GM12878 (cell line): ENCODE results near the gene ANO9. TPM values are rescaled to one million over a fixed set of nuclear protein-coding genes. Genes with fewer than 3 reads are reported as not detected.

Source experiments
- ATAC-seq: fragments of 200-7000 bp; cut with Tn5 transposase; 3 replicates; pipeline ENCODE4 v1.9.1; 2020; ENCODE audit warnings: mild to moderate bottlenecking, moderate library complexity
- BruUV-seq: library from RNA; stranded (reverse); fragments of 400-500 nt; replicated peaks from 2 replicates; lab custom pipeline; 2021; lab: Mats Ljungman, UMichigan
- CTCF ChIA-PET: fragments of 300-600 bp; sonication (Branson Sonifier 250); formaldehyde crosslinking; extraction: SDS; loops from one replicate; lab custom pipeline; 2021; ENCODE audit warnings: inconsistent platforms; lab: Yijun Ruan, JAX
- POLR2A ChIA-PET: fragments of 350-600 bp; formaldehyde crosslinking; extraction: SDS; loops from one replicate; lab custom pipeline; 2021; ENCODE audit warnings: inconsistent platforms; lab: Charles Lee
- RAD21 ChIA-PET: fragments of 300-600 bp; sonication (Branson Sonifier 250); formaldehyde crosslinking; loops from one replicate; lab custom pipeline; 2023; ENCODE audit warnings: antibody characterized with exemption; ENCODE audit not compliant: unreplicated experiment; lab: Charles Lee
- SMC1A ChIA-PET: fragments of 300-600 bp; sonication (Branson Sonifier 250); formaldehyde crosslinking; loops from one replicate; lab custom pipeline; 2023; ENCODE audit not compliant: unreplicated experiment, uncharacterized antibody; lab: Charles Lee
- DNase-seq: peaks from one replicate; pipeline ENCODE4 v3.0.0-alpha.2; 2011; ENCODE audit warnings: low read depth, low spot score
- FAIRE-seq: peaks from 3 replicates; lab custom pipeline; 2011; peaks lifted over from hg19 to GRCh38; lab: Jason Lieb, UNC
- H2AFZ ChIP-seq: 2 replicates; pipeline ENCODE4 v1.6.0; 2011; ENCODE audit warnings: low read depth, low read length, control low read depth; ENCODE audit not compliant: control insufficient read depth
- H3K27ac ChIP-seq: 2 replicates; pipeline ENCODE4 v1.5.1; 2011; ENCODE audit warnings: control low read depth; ENCODE audit not compliant: control insufficient read depth, insufficient read depth
- H3K27me3 ChIP-seq, 2 experiments: replicated peaks in 1 of 2; 2 replicates each; pipeline versions ENCODE4 v1.6.0 to v1.6.1; 2011; ENCODE audit warnings: low read length in 1 of 2; ENCODE audit not compliant: control insufficient read depth in 2 of 2, insufficient read depth in 2 of 2
- H3K36me3 ChIP-seq, 2 experiments: 2 replicates each; pipeline ENCODE4 v1.5.1; 2011; ENCODE audit warnings: low read length in 1 of 2; ENCODE audit not compliant: control insufficient read depth in 2 of 2, insufficient read depth in 2 of 2
- H3K4me1 ChIP-seq: 2 replicates; pipeline ENCODE4 v1.6.1; 2011; ENCODE audit warnings: mild to moderate bottlenecking, low read length, moderate library complexity, mixed read lengths; ENCODE audit not compliant: control insufficient read depth, insufficient read depth
- H3K4me2 ChIP-seq: 2 replicates; pipeline ENCODE4 v1.6.0; 2011; ENCODE audit warnings: control low read depth; ENCODE audit not compliant: control insufficient read depth, insufficient read depth
- H3K4me3 ChIP-seq: fragments of 200-600 bp; sonication (generic); 2 replicates; pipeline ENCODE4 v1.5.1; 2016
- H3K79me2 ChIP-seq: 2 replicates; pipeline ENCODE4 v1.6.0; 2011; ENCODE audit warnings: low read length; ENCODE audit not compliant: control insufficient read depth, insufficient read depth
- H3K9ac ChIP-seq: 2 replicates; pipeline ENCODE4 v1.8.0; 2011; ENCODE audit warnings: low read length, control low read depth, mixed read lengths; ENCODE audit not compliant: control insufficient read depth, insufficient read depth
- H3K9me3 ChIP-seq: replicated peaks from 3 replicates; pipeline ENCODE4 v1.5.1; 2011; ENCODE audit warnings: mild to moderate bottlenecking, low read length; ENCODE audit not compliant: control insufficient read depth, insufficient read depth
- H4K20me1 ChIP-seq: 2 replicates; pipeline ENCODE4 v1.6.0; 2011; ENCODE audit not compliant: control insufficient read depth, insufficient read depth
- BACH1 ChIP-seq: fragments of 450-650 bp; IDR thresholded peaks from 2 replicates; pipeline ENCODE4 v1.6.1; 2017; ENCODE audit warnings: mild to moderate bottlenecking, borderline replicate concordance
- CEBPZ ChIP-seq: fragments of 150-350 bp; IDR thresholded peaks from 2 replicates; pipeline ENCODE4 v1.6.1; 2016; ENCODE audit warnings: low read depth, low read length
- CHD4 ChIP-seq: fragments of 200-600 bp; sonication (generic); IDR thresholded peaks from 2 replicates; pipeline ENCODE4 v1.6.1; 2016; ENCODE audit warnings: mild to moderate bottlenecking
- CREM ChIP-seq: IDR thresholded peaks from 2 replicates; pipeline ENCODE4 v1.6.1; 2014; ENCODE audit warnings: antibody characterized with exemption, low read depth
- DPF2 ChIP-seq: fragments of 450-650 bp; IDR thresholded peaks from 2 replicates; pipeline ENCODE4 v1.6.1; 2017; ENCODE audit warnings: mild to moderate bottlenecking
- GABPA ChIP-seq: IDR thresholded peaks from 2 replicates; pipeline ENCODE4 v1.6.1; 2014; ENCODE audit warnings: antibody characterized with exemption, low read depth, mild to moderate bottlenecking, inconsistent platforms
- REST ChIP-seq: IDR thresholded peaks from 2 replicates; pipeline ENCODE4 v1.6.1; 2012; ENCODE audit warnings: mild to moderate bottlenecking, low read depth, low read length
- SMAD5 ChIP-seq: IDR thresholded peaks from 2 replicates; pipeline ENCODE4 v1.6.1; 2016; ENCODE audit warnings: antibody characterized with exemption, low read depth
- SMARCA5 ChIP-seq: fragments of 450-650 bp; IDR thresholded peaks from 2 replicates; pipeline ENCODE4 v1.6.1; 2017; ENCODE audit warnings: mild to moderate bottlenecking
- SPI1 ChIP-seq: IDR thresholded peaks from 2 replicates; pipeline ENCODE4 v1.6.1; 2011; ENCODE audit warnings: low read depth, mild to moderate bottlenecking, low read length, moderate library complexity, borderline replicate concordance; ENCODE audit not compliant: insufficient read depth
- WRNIP1 ChIP-seq: IDR thresholded peaks from 2 replicates; pipeline ENCODE4 v1.6.1; 2011; ENCODE audit warnings: low read depth, low read length, improper control_type of control experiment, borderline replicate concordance
- ZNF592 ChIP-seq: fragments of 450-650 bp; IDR thresholded peaks from 2 replicates; pipeline ENCODE4 v1.6.1; 2017; ENCODE audit warnings: mild to moderate bottlenecking, moderate library complexity
- ZZZ3 ChIP-seq: IDR thresholded peaks from 2 replicates; pipeline ENCODE4 v1.6.1; 2011; ENCODE audit warnings: low read depth; ENCODE audit not compliant: control insufficient read depth, insufficient read length
- WGBS: methylation state at CpG from one replicate; pipeline ENCODE4 v1.1.6; 2016; ENCODE audit warnings: low lambda C conversion rate; ENCODE audit not compliant: insufficient replicate concordance, insufficient coverage; ENCODE audit errors: missing lambda C conversion rate; 5-methylcytosine and 5-hydroxymethylcytosine counted together
- in situ Hi-C: fragments of 300-500 bp; cut with MboI; formaldehyde crosslinking; loops from 9 replicates; pipeline ENCODE4 v1.14.3; 2018; ENCODE audit warnings: mixed read lengths
- intact Hi-C: fragments of 100-400 bp; cut with micrococcal nuclease; formaldehyde crosslinking; loops from one replicate; pipeline ENCODE4 v1.14.2; 2022; ENCODE audit not compliant: unreplicated experiment
- polyA plus RNA-seq, 11 experiments: library from polyadenylated mRNA; depleted of rRNA in 4 of 11; unstranded in 6 of 11; stranded (reverse) in 5 of 11; fragments of >200 nt; fragmentation: Nextera tagmentation in 4 of 11; fragmentation: Illumina TruSeq in 1 of 11; extraction: Ambion mirVana in 4 of 11; extraction: Trizol in 1 of 11; gene quantifications; 1 replicate in 1 of 11; 2 replicates in 10 of 11; pipeline versions ENCODE4 v1.2.1 to v1.2.3, GENCODE V29; 2011 to 2016; ENCODE audit warnings: inconsistent platforms in 2 of 11, missing spikeins in 2 of 11, low read depth in 1 of 11
- total RNA-seq, 4 experiments: library from RNA; depleted of rRNA in 3 of 4; stranded (reverse); fragments of >200 nt in 3 of 4; fragmentation: Illumina TruSeq in 1 of 4; extraction: Trizol in 1 of 4; gene quantifications; 2 replicates each; pipeline versions ENCODE4 v1.2.1 to v1.2.3, GENCODE V29; 2013 to 2021

Gene ANO9
- total and polyA plus RNA-seq, 10 of the 15 experiments (the other 5 are each of a cell fraction or from before 2014, with no cell fraction given): 0.21 to 42.3 (median 12.0) TPM

- Histone ChIP-seq H3K27me3 (no peaks in the 10 kb centered on the region), H3K4me3 (no peak overlapping the region), H3K27ac (no peak overlapping the region), H3K9me3 (no peaks in the 10 kb centered on the region), H3K36me3 (no peaks in the 10 kb centered on the region), H3K79me2 (no peaks in the 10 kb centered on the region), H4K20me1 (no peaks in the 10 kb centered on the region), H3K4me2 (no peak overlapping the region), H2AFZ (no peak overlapping the region), H3K9ac (no peak overlapping the region), H3K4me1 (no peaks in the 10 kb centered on the region)
- in situ Hi-C loops (no loop called here), intact Hi-C loops (no loop called here)
- ChIA-PET CTCF (no interaction called here), POLR2A (no interaction called here), SMC1A (no interaction called here), RAD21 (no interaction called here)
- FAIRE-seq: no peak
- no peak for DNase-seq
- TF ChIP-seq CREM: no peak
- TF ChIP-seq DPF2: no peak
- TF ChIP-seq ZZZ3: no peak
- no peak for TF ChIP-seq BACH1
- no peak for TF ChIP-seq WRNIP1
- TF ChIP-seq CHD4: no peak
- TF ChIP-seq REST: no peak
- TF ChIP-seq ZNF592: no peak
- no peak for TF ChIP-seq CEBPZ
- TF ChIP-seq SMAD5: no peak
- TF ChIP-seq SMARCA5: no peak
- no peak for TF ChIP-seq SPI1
- TF ChIP-seq GABPA: no peak
- no TSS peak for BruUV-seq
- no peak for ATAC-seq
- 90% methylated on average over 29 of the region's 35 CpGs for WGBS
Measured at GRCh38 chr11:380095-380480, 61.7 kb downstream of the ANO9 start.
